Eye (tissue), 1 donor: ENCODE measurements around the gene PDGFC.

Source experiments
- DNase-seq: peaks from one replicate; pipeline ENCODE4 v3.0.0-alpha.2; 2015

Gene PDGFC

DNA sequence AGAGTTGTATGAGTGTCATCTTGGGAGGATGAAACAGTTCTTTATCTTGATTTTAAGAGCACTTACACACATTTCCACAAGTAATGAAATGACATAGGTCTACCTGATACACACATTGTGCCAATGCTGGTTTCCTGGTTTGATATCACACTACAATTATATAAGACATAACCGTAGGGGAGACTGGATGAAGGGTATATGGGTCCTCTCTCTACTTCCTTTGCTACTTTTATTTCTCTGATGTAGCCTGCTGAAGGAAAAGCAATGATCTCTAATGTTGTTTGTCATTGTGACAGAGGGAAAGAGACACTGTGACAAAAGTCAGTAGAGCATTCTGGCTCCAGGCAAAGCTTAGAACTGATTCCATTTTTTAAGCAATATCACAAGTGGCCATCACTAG lies 238.0 kb downstream of the PDGFC start:
- DNase-seq: no peak

DNA sequence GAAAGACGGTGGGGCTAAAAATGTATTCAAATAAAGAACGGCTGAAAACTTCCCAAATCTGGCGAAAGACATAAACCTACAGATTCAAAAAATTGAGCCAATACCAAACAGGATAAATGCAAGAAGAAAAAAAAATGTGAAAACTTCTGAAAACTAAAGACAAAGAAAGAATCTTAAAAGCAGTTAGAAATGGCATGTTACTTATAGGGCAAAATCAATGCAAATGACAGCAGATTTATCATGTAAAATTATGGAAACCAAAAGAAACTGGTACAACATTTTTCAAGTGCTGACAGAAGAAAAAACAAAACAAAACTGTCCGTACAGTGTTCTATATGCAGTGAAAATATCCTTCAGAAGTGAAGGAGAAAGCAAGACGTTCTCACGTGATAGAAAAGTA lies 239.0 kb downstream of the PDGFC start:
- no peak for DNase-seq

DNA sequence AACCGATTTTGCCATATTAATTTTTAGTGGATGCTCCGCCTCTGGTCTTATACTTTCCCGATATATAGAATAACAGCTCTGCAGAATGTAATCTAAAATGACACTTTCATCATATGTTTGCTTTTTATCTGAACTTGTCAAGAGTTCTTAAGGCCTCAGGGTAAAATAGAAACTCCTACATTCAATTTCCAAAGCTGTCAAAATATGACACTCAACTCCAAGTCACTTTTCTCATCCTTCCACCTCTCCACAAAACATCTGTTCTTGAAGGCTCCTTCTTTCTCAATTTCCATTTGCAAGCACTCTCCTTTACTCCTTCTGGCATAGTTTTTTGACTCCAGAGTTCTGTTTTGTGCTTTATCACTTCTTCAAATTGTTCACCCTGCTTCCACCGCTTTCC lies 242.2 kb downstream of the PDGFC start:
- no peak for DNase-seq

DNA sequence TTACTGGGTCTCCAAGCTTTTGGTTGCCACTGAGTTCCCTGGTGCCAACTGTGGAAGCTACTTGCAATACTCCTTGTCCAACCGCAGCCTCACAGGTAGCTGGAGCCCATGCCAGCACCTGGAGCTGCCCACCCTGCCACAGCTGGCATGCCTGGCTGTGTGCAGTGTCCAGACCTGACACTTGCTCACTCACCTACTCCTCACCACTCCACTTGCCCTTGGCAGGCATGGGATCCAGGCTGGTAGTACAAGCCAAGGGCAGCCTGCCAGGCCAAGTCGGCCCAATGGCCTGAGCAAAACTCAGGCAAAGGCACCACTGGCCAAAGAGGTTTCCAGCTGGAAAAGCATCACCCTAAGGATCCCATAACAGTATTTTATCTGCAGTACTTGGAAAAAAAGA lies 246.3 kb downstream of the PDGFC start:
- DNase-seq: no peak

DNA sequence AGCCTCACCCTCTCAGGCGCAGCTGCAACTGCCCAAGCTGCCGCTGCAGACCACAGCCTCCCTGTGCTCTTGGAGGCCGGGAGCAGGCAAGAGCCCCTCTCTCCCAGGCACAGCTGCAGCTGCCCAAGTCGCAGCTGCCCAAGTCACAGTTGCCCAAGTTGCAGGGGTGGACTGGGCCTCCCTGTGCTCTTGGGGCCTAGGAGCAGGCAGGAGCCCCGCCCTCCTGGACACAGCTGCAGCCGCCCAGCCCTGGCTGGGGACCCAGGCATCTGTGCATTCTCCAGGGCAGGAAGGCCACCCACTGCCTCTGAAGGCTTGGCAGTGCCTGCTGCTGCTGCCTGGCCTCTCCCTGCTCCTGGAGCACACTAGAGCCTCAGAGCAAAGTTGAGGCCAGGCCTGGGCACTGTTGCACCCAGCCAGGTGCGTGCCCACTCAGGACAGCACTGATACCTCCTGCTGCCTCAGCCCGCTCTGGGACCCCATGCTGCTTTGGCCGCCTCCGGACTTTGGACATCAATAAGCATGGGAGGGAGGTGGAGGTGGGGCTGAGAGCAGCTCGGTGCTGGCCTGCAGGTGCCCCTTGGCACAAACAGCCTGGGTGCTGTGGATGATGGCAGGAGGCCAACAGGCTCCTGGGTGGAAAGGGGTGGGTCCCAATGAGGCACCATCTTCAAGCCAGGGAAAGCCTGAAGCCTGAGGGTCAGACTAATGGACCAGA lies 247.5 kb downstream of the PDGFC start:
- DNase-seq: no peak

DNA sequence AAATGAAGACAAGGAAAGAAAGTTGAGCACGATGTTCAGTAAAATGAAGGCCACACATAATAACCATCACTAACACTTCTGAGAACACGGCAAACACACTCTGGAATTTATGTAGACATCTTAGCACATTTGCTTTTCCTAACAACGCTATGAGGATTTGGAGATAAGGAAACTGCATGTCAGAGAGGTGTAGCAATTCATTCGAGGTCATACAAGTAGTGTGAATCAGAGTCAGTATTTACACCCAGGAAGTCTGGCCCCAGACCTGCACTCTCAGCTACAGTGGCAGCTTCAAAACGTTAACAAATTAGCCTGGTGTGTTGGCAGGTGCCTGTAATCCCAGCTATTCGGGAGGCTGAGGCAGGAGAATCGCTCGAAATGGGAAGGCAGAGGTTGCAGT lies 253.4 kb downstream of the PDGFC start:
- no peak for DNase-seq

DNA sequence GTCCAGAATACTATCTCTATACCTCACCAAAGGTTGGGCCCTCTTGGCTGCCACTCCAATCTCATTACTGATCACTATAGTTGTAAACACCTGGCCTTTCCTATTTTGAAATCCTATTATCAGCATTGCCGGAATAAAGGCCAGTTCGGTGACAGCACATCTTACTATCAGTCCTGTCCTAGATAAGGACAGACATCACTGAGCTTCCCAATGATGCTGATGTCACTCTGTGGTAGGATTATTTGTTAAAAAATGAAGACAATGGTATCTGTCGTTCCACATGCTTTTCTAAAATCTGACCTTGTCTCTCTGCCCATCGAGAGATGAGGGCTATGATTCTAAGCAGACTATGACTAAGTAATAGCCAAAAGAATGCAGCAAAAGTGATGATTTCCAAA lies 260.4 kb downstream of the PDGFC start:
- no peak for DNase-seq
